Fibroblast of the aortic adventitia (primary cell): ENCODE measurements around the gene BICC1. TPM values are rescaled to one million over a fixed set of nuclear protein-coding genes. Genes with fewer than 3 reads are reported as not detected.

Experiments
- DNase-seq: peaks from one replicate; pipeline ENCODE4 v3.0.0-alpha.2; 2010; ENCODE audit warnings: low read depth
- H3K4me3 ChIP-seq: 2 replicates; pipeline ENCODE4 v1.5.1; 2011; ENCODE audit warnings: low read depth, mild to moderate bottlenecking, control low read depth, low read length, moderate library complexity
- CTCF ChIP-seq: IDR thresholded peaks from 2 replicates; pipeline ENCODE4 v1.5.1; 2011; ENCODE audit warnings: mild to moderate bottlenecking, low read length, control low read depth, inconsistent platforms; ENCODE audit not compliant: insufficient read depth
- total RNA-seq: library from RNA; depleted of rRNA; stranded (reverse); fragments of >200 nt; gene quantifications from 2 replicates; pipeline ENCODE4 v1.2.3, GENCODE V29; 2012; ENCODE audit warnings: low replicate concordance

BICC1 gene
- total RNA-seq, 1 donor = 177 TPM

- no peak overlapping the region for H3K4me3 ChIP-seq
- DNase-seq = no peak
- no peak for TF ChIP-seq CTCF
These were observed 244.8 kb downstream of the BICC1 start for GRCh38 chr10:58757352-58758065.

DNA sequence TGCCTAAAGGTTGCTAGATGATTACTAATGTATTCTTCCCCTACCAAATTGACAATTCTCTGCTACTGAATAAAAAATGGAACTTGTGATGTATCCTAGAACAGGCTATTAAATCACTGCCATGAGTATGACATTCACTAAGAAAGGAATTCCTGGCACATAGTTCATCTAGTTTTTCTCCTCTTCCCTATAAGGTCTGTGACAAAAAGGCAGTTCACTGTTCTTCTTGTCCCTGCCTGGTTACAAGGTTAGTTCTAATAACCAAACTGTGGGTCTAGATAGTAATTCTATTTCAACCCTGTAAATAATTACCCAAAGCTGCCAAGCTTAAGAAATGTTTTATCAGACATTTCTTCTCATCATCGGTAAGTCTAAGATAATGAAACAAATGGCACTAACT, 245.6 kb downstream of the BICC1 start:
- DNase-seq = no peak
- TF ChIP-seq CTCF = no peak
- H3K4me3 ChIP-seq = no peak overlapping the region

DNA sequence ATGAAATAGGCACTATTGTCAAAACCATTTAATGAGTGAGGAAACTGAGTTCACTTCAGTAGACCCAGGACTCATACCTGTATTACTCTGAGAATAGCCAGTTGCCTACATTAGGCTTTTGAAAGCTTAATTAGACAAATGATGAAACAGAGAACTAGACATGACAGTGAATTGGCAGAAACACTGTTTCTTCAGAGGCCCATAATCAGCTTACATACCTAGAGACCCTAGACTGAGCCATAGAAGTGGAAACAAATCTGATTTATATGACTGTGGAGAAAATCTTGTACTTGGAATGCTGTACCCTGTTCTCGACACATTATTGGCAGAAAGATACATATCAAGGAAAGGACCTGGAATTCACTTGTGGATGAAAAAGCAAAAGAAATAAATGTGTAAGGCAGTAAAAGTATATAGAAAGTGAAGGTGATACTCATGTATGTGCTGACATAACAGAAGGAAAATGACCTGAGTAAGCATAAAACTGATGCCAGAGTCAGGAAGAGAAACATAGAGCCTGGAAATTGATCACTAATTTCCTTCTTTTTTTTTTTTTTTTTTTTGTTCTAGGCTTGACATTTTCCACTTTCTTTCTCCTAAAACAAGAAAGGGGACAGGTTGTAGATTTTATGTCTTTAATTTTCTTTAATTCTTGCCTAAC, 251.5 kb downstream of the BICC1 start:
- no peak for TF ChIP-seq CTCF
- H3K4me3 ChIP-seq = no peak overlapping the region
- DNase-seq = peak; percentile 45

DNA sequence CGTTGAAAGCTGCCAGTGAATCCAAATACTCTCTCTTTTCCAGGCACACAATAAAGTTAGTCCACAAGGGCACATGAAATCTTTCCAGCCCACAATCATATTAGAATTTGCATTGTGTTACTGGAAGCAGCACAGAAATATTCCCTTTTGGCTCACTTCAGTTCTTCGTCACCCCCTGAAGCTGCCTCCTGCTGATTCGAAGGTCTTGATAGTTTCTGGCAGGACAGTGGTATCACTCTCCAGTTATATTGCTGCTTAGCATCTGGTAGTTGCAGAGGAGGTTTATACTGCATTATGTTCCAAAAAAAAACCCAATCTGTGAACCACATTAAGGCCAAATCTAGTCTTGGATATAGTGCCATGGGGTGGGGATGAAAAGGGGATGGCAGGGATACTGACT, 253.2 kb downstream of the BICC1 start:
- TF ChIP-seq CTCF = no peak
- peak; percentile 39 for DNase-seq
- no peak overlapping the region for H3K4me3 ChIP-seq

DNA sequence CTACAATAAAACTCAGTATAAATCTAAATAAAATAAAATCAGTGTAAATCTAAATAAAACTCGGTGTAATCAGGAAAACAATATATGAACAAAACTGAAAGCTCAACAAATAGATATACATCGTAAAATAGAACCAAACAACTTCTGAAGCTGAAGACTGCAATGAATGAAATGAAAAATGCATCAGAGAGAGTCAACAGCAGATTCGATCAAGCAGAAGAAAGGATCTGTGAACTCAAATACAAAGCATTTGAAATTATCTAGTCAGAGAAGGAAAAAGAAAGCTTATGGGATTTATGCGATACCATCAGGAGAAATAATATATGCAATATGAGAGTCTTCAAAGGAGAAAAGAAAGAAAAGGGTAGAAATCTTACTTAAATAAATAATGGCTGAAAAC, 255.0 kb downstream of the BICC1 start:
- no peak overlapping the region for H3K4me3 ChIP-seq
- TF ChIP-seq CTCF = no peak
- no peak for DNase-seq

DNA sequence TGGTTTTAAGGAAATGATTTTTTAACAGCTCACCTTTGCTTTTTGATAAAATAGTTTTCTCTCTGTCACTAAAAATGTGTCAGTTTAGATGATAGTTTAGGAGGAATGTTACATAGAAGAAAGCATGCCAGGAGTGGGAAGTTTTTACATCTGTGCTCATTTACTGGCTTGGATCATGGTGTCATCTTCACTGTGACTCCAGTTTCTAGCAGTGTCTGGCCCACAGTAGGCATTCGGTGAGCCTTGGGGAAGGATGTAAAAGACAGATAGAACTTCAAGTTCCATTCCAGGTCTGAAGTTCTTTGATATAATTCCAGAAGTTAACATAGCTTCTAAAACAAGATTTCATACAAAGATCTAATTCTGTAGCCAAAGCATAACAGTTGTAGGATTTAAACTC, 259.2 kb downstream of the BICC1 start:
- H3K4me3 ChIP-seq = no peak overlapping the region
- no peak for TF ChIP-seq CTCF
- DNase-seq = no peak
